ENCODE measurements around the gene VWA5B1. TPM values are rescaled to one million over a fixed set of nuclear protein-coding genes. Genes with fewer than 3 reads are reported as not detected.

Gene VWA5B1
- polyA plus RNA-seq, 1 donor (not counting 4 experiments of a cell fraction or from before 2014, with no cell fraction given) = not detected

GRCh38 chr1:20399606-20400180 is 109.0 kb downstream of the VWA5B1 start:
- no peak for FAIRE-seq

DNA sequence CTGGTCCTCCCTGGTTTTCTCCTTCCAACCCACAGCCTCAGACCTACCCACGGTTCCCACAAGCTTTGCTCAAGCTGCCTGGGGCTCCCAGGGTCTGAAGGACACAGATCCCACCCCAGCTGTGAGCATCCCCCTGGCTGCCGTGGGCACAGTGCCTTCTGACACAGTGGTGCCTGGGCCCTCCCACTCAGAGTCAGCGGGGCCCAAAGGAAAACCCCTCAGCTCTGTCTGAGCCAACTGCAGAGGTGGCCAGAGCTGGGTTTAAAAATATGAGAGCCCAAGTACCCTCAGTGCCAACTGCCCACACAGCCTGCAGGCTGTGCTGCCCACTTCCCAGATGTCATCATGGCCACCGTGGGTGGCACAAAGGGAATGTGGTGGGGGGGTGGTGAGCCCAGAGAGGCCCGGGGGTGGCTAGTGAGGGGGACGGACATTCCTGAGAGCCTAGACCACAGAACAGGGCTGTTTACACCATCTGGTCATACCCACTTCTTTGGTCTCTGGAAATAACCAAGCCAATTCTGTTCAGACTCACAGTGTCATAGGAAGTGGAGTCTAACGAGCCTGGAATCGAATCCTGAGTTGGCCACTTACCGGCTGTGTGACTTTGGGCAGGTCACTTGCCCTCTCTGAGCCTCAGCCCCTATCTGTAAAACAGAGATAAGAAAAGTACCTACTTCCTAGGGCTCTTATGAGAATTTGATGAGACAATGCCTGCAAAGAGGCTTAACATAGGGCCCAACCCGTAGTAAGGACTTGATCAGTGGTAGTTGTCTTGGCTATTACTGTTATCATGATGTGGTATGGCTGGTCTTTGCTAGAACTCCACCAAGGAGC is 109.9 kb downstream of the VWA5B1 start:
- peaks cover 7% of the 10 kb centered on the region for H3K4me1 ChIP-seq (ENCODE audit: control insufficient read depth, extremely low read depth, insufficient read depth, low read length)
- no peak overlapping the region for H3K9ac ChIP-seq (ENCODE audit: control insufficient read depth, extremely low read depth, insufficient read depth, low read length)
- no peaks in the 10 kb centered on the region for H4K20me1 ChIP-seq (ENCODE audit: control insufficient read depth, extremely low read depth, insufficient read depth, low read length)
- TF ChIP-seq EZH2 (IDR thresholded peaks at IDR 0.05; ENCODE audit: low read length) = no peak
- TF ChIP-seq, protein P1, sequence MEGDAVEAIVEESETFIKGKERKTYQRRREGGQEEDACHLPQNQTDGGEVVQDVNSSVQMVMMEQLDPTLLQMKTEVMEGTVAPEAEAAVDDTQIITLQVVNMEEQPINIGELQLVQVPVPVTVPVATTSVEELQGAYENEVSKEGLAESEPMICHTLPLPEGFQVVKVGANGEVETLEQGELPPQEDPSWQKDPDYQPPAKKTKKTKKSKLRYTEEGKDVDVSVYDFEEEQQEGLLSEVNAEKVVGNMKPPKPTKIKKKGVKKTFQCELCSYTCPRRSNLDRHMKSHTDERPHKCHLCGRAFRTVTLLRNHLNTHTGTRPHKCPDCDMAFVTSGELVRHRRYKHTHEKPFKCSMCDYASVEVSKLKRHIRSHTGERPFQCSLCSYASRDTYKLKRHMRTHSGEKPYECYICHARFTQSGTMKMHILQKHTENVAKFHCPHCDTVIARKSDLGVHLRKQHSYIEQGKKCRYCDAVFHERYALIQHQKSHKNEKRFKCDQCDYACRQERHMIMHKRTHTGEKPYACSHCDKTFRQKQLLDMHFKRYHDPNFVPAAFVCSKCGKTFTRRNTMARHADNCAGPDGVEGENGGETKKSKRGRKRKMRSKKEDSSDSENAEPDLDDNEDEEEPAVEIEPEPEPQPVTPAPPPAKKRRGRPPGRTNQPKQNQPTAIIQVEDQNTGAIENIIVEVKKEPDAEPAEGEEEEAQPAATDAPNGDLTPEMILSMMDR (optimal IDR thresholded peaks at IDR 0.05 in 1 of 3, IDR thresholded peaks at IDR 0.05 in 1 of 3, conservative IDR thresholded peaks at IDR 0.05 in 1 of 3; ENCODE audit: extremely low read depth in 1 of 3, insufficient read depth in 2 of 3, low read length in 3 of 3) = no peak
- no peak for FAIRE-seq
- dilution Hi-C loops (cut with MboI; ENCODE audit: extremely low pct_ligation_motif_present, low sequenced_read_pairs) = no loop called here
- no peaks in the 10 kb centered on the region for H3K79me2 ChIP-seq (ENCODE audit: control insufficient read depth, insufficient read depth, low read length)
- no peak overlapping the region for H3K27ac ChIP-seq (ENCODE audit: control insufficient read depth, insufficient read depth, low read length)
- no peak overlapping the region for H3K4me2 ChIP-seq (ENCODE audit: control insufficient read depth, extremely low read depth, insufficient read depth, low read depth, low read length)
- no peak overlapping the region for H2AFZ ChIP-seq (ENCODE audit: control insufficient read depth, low read length)
- no peak for DNase-seq (ENCODE audit: low read depth, low spot score)
- peaks cover 2% of the 10 kb centered on the region for H3K9me3 ChIP-seq (ENCODE audit: control insufficient read depth, low read depth, low read length)
- H3K27me3 ChIP-seq (ENCODE audit: control insufficient read depth, extremely low read depth, insufficient read depth, low read length) = peaks cover 11% of the 10 kb centered on the region
- H3K4me3 ChIP-seq (ENCODE audit: control insufficient read depth in 2 of 3, extremely low read depth in 1 of 3, insufficient read depth in 2 of 3, low read depth in 1 of 3, low read length in 3 of 3) = no peak overlapping the region
- H3K36me3 ChIP-seq (ENCODE audit: control insufficient read depth in 2 of 2, extremely low read depth in 1 of 2, insufficient read depth in 2 of 2, low read length in 2 of 2) = no peaks in the 10 kb centered on the region
- no peaks in the 10 kb centered on the region for H3K9me1 ChIP-seq (ENCODE audit: control insufficient read depth, extremely low read depth, insufficient read depth, low read length)

More at GRCh38 chr1:20399606-20400180, 109.0 kb downstream of the VWA5B1 start:
- TF ChIP-seq EZH2 (IDR thresholded peaks at IDR 0.05; ENCODE audit: low read length) = no peak
- TF ChIP-seq, protein P1 (optimal IDR thresholded peaks at IDR 0.05 in 1 of 3, IDR thresholded peaks at IDR 0.05 in 1 of 3, conservative IDR thresholded peaks at IDR 0.05 in 1 of 3; ENCODE audit: extremely low read depth in 1 of 3, insufficient read depth in 2 of 3, low read length in 3 of 3) = no peak
- Histone ChIP-seq H3K27ac (ENCODE audit: control insufficient read depth, insufficient read depth, low read length) (no peak overlapping the region), H3K4me3 (ENCODE audit: control insufficient read depth in 2 of 3, extremely low read depth in 1 of 3, insufficient read depth in 2 of 3, low read depth in 1 of 3, low read length in 3 of 3) (no peak overlapping the region), H3K9me3 (ENCODE audit: control insufficient read depth, low read depth, low read length) (peaks cover 2% of the 10 kb centered on the region), H3K4me1 (ENCODE audit: control insufficient read depth, extremely low read depth, insufficient read depth, low read length) (peaks cover 7% of the 10 kb centered on the region), H3K27me3 (ENCODE audit: control insufficient read depth, extremely low read depth, insufficient read depth, low read length) (peaks cover 11% of the 10 kb centered on the region), H3K4me2 (ENCODE audit: control insufficient read depth, extremely low read depth, insufficient read depth, low read depth, low read length) (peak overlapping the region; percentile 17), H3K79me2 (ENCODE audit: control insufficient read depth, insufficient read depth, low read length) (no peaks in the 10 kb centered on the region), H3K9me1 (ENCODE audit: control insufficient read depth, extremely low read depth, insufficient read depth, low read length) (no peaks in the 10 kb centered on the region), H3K9ac (ENCODE audit: control insufficient read depth, extremely low read depth, insufficient read depth, low read length) (no peak overlapping the region), H4K20me1 (ENCODE audit: control insufficient read depth, extremely low read depth, insufficient read depth, low read length) (no peaks in the 10 kb centered on the region), H3K36me3 (ENCODE audit: control insufficient read depth in 2 of 2, extremely low read depth in 1 of 2, insufficient read depth in 2 of 2, low read length in 2 of 2) (no peaks in the 10 kb centered on the region), H2AFZ (ENCODE audit: control insufficient read depth, low read length) (no peak overlapping the region)
- no peak for DNase-seq (ENCODE audit: low read depth, low spot score)
- dilution Hi-C loops (cut with MboI; ENCODE audit: extremely low pct_ligation_motif_present, low sequenced_read_pairs) = no loop called here

All from keratinocyte (primary cell).